Measurements from ENCODE around the gene RIPK4.

- TF ChIP-seq POLR2A (IDR thresholded peaks at IDR 0.05) (no peak), EP300 (IDR thresholded peaks at IDR 0.05) (no peak)
- TF ChIP-seq, protein P1, sequence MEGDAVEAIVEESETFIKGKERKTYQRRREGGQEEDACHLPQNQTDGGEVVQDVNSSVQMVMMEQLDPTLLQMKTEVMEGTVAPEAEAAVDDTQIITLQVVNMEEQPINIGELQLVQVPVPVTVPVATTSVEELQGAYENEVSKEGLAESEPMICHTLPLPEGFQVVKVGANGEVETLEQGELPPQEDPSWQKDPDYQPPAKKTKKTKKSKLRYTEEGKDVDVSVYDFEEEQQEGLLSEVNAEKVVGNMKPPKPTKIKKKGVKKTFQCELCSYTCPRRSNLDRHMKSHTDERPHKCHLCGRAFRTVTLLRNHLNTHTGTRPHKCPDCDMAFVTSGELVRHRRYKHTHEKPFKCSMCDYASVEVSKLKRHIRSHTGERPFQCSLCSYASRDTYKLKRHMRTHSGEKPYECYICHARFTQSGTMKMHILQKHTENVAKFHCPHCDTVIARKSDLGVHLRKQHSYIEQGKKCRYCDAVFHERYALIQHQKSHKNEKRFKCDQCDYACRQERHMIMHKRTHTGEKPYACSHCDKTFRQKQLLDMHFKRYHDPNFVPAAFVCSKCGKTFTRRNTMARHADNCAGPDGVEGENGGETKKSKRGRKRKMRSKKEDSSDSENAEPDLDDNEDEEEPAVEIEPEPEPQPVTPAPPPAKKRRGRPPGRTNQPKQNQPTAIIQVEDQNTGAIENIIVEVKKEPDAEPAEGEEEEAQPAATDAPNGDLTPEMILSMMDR (IDR thresholded peaks at IDR 0.05), result no peak
Measured at GRCh38 chr21:41699311-41699710, 67.5 kb downstream of the RIPK4 start.

Measured in ovary (tissue), 3 donors.